HG03039 (cell line): Measurements from ENCODE around the gene SRSF12.
A peak's percentile ranks its signal among the peaks of the same experiment; 100 is the strongest.
"Not testable (repeated sequence)": the region's sequence is repeated elsewhere in the genome, so short reads cannot be mapped to it uniquely, and the experiment has no call there.

Experiments used
- ATAC-seq: cut with Tn5 transposase; IDR thresholded peaks from one replicate; pipeline ENCODE4 v1.9.1; 2021; ENCODE audit warnings: mild to moderate bottlenecking, moderate library complexity; ENCODE audit not compliant: unreplicated experiment

SRSF12 gene

DNA sequence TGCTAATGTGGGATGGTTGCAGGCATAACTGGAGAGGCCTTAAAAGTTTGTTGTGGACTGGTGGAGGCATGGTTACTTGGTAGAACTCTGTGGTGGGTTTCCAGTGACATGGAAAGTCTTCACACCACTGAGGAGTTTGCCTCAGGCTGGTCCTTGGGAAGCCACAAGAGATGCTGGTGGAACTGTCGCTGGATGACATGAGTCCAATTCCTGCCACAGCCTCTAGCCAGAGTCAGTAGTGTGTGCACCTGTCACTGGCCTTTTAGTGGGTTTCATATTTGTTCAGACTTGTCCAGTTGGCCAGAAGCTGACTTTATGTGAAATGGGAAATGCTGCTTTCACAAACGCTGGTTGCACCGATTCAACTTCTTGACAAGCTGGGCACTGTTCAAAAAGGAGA lies 13.7 kb upstream of the SRSF12 start:
- ATAC-seq, result no peak

- not testable (repeated sequence) for ATAC-seq
Measured at GRCh38 chr6:89128256-89128671, 10.4 kb upstream of the SRSF12 start.

GRCh38 chr6:89122625-89123024 lies 4.8 kb upstream of the SRSF12 start:
- ATAC-seq, result no peak

GRCh38 chr6:89121934-89122333 lies 4.1 kb upstream of the SRSF12 start:
- no peak for ATAC-seq

DNA sequence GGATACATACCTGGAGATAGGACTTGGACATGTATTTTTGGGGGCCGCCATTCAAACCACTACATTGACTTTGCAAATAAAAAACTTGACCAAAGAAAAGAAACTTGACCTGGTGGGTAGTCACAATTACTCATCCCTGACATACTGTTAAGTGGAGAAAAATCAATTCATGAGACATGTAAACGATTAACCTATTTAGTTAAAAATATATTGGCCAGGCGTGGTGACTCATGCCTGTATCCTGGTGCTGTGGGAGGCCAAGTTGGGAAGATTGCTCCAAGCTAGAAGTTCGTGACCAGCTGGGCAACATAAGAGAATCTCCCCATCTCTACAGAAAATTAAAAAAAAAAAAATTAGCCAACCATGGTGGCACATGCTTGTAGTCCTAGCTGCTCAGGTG lies 2.5 kb upstream of the SRSF12 start:
- no peak for ATAC-seq

DNA sequence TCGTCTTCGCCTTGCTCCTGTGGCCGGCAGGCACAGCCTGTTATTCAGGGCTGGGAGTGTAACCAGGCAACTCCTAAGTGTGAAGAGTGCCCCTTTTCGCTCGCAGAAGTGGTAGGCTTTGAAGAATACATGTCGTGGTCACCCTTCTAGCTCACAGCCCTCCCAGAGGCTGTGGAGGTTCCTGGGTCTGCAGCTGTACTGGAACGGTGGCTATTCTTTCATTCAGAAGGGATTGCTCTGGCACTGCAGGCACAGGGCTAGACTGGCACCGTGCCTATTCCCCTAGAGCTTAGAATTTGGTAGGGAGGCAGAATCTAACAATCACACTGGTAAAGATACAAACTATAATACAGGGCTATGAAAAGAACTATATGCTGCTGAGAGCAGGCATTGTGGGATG lies 1.1 kb upstream of the SRSF12 start:
- ATAC-seq, result no peak

- ATAC-seq, result no peak
Measured at GRCh38 chr6:89116702-89117101, 1.2 kb downstream of the SRSF12 start.

DNA sequence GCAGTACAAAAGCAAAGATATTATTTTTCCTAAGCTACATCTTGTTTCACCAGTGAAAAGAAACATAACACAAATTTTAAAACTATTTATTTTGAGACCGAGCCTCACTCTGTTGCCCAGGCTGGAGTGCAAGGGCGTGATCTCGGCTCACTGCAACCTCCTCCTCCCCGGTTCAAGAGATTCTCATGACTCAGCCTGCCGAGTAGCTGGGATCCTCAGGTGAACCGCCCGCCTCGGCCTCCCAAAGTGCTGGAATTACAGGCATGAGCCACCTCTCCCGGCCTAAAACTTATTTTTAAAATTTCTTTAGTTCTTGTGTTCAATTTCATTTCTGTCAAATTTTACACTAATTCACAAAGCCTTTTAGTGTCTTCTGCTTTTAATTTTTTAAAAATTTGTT lies 5.9 kb downstream of the SRSF12 start:
- no peak for ATAC-seq

DNA sequence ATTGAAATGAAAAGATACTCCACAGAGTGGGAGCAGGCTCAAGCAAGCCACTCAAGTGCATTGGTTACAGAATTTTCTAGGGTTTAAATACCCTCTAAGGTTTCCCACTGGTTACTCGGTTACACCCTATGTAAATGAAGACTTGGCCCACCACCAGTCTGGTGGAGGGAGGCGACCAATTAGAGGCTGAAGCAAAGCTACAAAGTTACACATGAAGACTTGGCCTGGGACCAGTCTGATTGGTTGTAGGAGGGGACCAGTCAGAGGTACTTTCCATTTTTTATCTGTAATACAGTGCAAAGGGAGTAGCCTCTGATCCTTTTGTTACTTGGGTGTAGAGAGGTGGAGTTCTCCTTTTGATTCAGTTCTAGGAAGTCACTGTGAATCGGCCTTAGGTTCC lies 7.6 kb downstream of the SRSF12 start:
- no peak for ATAC-seq

DNA sequence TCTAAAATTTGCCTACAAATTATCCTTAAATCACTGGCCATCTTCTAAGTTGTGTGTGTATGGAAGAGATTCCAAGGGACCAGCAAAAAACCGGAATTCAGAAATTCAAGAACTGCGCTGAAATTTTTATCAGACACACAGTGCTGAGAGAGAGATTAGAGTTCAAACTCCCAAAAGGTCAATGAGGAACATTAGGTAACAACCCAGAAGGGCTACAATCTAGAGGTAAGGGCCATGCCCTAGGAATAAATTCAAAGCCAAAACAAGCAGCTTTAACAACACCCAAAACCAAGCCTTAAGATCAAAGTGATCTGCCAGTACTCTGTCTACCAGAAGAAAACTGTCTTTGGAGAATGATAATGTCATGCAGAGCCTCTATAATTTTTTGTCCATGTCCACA lies 17.8 kb downstream of the SRSF12 start:
- no peak for ATAC-seq

GRCh38 chr6:89098461-89098860 lies 19.4 kb downstream of the SRSF12 start:
- no peak for ATAC-seq

DNA sequence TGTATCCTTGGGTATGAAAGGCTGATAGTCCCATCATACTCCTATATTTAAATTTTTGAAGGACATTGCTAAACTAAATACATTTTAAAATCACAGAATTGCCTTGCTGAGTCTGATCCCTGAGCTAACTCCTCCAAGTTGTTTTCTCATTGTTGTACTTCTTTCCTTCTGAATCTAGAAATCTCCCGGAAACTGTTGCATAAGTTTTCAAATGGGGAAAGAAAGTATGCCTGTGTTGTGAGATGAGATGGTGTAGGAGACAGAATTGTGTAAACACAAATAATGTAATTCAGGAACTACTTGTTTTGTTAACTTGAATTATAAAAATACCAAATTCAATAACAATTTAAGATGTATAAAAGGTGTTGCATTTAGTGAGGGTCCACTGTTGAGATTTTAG lies 30.0 kb downstream of the SRSF12 start:
- ATAC-seq, result no peak

- ATAC-seq, result no peak
Measured at GRCh38 chr6:89085409-89086205, 32.3 kb downstream of the SRSF12 start.

- no peak for ATAC-seq
Measured at GRCh38 chr6:89084954-89085353, 32.9 kb downstream of the SRSF12 start.

DNA sequence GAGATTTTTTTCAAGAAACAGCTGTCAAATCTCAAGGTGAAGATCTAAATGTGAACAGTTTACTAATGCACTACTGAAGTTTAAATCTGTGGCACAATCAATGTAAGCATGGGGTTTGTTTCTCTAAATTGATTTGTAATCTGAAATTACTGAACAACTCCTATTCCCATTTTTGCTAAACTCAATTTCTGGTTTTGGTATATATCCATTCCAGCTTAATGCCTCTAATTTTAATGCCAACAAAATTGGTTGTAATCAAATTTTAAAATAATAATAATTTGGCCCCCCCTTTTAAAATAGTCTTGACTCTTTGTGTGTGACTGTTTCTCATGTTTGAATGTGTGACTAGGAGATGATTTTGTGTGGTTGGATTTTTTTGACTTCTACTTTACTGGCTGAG lies 33.3 kb downstream of the SRSF12 start:
- no peak for ATAC-seq

DNA sequence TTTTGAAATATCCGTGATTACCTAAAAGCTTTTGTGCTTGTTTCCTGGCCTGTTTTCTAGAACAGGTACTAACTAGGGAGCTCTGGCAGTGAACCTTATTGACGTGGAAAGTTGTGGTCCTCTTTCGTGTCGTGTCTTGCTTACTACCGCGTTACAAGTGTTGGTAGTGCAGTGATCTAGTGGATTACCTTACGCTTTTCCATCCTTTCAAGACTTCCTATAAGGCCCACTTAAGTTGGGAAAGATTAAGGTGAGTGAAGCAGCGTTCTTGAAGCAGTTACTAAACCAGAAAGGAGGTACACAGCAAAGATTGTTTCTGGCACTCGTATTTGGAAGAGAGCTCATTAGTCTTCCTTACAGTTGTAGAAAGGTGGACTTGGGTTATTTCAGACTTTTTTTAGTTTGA lies 35.4 kb downstream of the SRSF12 start:
- no peak for ATAC-seq

DNA sequence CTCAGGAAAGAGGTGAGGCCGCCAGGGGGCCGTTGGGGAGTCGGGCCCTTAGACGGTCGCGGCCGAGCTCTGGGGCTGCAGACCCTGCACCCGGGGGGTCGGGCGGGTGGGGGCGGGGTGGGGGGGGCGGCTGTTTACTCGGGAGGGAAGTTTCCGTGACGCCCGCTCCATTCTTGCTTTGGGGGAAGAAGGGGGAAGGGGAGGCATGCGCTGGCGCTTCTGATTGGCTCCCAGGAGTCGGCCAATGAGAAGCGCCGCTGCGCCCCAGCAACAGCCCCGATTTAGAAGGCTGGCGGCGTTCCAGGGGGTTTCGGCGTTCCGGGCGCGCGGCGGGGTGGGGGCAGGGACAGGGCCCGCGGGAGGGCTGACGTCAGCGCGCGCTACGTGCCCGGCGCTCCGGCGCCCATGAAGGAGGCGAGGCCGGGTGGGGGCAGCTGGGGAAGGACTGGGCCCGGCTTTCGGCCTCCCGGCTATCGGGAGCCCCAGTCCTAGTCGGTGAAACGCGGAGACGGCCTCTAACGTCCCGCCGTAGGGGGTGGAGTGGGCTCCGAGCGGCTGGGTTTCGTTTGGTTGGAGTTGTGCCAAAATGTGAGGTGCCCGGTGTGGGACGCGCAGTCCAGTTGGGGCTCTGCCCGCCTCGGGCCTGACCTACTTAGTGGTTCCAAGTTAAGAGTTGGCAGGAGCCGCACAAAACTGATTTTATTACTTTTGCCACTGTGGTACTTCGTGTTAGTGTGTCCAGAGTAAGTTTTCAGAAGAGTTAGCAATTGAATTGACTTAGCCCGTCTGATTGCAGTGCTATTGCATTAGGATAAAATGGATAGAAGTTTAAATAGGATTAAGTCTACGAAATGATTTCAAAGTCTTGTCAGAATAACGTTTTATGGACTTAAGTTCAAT lies 36.2 kb downstream of the SRSF12 start:
- peak; percentile 58 for ATAC-seq

- no peak for ATAC-seq
Measured at GRCh38 chr6:89081129-89081422, 36.8 kb downstream of the SRSF12 start.

DNA sequence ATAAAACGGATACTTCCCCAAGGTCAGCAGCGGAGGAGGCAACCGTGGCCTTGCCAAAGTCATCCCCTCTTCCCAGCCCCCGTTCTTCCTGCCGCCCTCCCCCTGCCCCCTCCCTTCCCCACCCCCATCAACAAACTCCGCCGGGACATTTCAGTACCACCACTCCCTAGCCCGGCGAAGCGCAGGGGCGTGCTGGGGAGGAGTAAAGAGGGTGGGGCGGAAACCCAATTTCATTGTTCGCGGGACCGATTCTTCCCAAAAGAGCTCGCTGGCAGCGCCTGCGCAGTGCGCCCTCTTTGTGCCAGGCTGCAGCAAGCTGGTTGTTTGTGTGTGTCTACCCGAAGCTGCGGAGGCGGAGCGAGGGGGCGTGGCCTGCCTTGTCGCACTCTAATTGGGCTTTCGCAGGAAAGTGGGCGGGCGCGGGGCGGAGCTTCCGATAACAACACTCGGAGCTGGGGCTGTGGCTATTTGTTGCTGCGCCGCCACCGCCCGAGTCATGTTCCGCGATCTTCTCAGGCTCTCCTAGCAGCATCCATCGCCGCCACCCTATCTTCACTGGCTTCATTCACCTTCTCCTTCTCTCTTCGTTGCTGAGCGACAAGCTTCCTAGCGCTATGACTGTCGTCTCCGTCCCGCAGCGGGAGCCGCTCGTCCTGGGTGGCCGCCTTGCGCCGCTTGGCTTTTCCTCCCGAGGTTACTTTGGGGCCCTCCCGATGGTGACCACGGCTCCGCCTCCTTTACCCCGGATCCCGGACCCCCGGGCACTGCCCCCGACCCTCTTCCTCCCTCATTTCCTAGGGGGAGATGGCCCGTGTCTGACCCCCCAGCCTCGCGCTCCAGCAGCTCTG lies 37.4 kb downstream of the SRSF12 start, which contains the start of gene PNRC1:
Gene PNRC1, plus strand, starts transcription at position 471 of the 848 bp plus-strand sequence. Its CDS starts 144 bp downstream, at position 615.
- ATAC-seq, result peak; percentile 68

DNA sequence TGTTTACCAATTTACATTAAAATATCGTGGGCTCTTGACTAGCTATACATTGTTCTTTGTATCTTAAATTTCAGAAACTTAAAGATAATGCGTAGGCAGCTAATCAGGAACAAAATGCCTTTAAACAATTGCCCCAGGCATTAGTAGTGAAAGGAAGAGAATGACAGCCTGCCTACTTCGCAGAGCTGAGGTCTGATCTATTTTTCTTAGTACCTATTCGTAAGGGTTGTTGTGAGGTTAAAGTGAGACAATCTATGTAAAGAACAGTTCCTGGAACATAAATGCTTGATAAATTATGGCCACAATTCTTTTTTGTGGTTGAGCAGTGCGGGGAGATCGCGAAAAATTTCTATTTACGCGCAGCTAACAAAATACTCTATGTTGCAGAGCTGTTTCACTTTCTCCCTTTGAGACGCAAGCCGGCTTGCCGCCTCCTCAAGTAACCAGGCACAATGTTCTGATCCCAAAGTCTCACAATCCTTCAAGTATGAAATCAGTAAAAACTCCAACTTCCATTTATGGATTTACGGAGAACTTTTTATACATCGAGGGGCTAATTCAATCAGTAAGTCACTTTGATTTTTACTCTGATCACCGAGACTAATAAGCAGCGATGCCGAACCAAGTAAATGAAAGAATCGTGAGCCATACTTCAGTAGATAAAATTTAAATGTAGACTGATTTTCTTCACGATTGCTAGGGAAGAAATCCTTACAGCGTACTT lies 38.2 kb downstream of the SRSF12 start:
- ATAC-seq, result no peak

- ATAC-seq, result no peak
Measured at GRCh38 chr6:89073840-89074239, 44.0 kb downstream of the SRSF12 start.
